ENCODE data around the gene CD48.
"Not testable (repeated sequence)": the region's sequence is repeated elsewhere in the genome, so short reads cannot be mapped to it uniquely, and the experiment has no call there.

Gene CD48

DNA sequence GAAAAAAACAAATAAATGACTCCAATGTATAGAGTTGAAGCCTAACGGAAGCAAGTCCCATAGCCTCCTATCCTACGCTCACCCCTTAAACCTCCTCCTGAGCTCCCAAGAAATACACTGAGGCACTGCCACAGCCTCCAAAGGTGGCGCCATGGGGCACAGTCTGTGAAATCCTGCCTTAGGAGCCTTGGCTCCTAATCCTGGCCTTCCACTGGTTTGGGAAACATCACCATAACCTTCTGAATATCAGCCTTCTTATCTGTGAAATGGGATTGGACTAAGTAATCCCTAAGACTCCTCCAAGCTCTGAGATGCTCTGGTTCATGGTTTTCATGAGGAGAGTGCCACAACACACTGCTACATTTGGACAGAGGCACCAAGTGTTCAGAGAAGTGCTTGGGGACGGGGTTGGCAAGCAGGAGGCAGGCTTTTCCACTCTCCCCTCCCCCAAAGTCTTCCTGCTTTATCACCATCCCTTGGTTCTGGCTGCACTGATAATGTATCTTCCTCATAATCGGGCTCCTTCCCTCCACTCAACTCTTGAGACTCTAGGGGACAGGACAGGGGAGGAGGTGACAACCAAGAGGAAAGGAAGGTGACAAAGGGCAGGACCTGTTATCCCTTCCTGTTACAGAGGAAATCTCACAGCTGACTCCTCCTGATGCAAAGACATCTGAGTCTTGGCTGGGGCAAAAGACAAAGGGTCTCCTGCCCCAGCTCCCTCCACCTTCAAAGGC is 30.2 kb upstream of the CD48 start:
- DNase-seq (ENCODE audit: low read depth): no peak

DNA sequence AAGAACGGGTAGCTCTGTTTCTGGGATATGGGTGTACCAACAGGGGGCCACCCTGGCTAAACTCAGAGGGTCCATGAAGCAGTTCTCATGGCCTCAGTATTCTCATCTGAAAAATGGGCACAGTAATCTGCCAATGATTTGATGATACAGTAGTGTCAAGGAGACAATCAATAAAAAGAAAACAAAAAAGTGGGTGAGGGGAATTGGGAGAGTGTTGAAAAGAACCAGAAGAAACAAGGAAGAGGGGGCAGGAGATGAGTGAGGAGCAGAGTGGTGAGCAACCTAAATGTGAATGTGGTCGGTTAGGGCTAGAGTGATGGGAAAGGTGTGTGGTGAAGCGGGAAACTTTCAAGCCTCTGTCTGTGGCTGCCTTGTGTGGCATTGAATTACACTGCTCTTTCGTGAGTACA is 29.5 kb upstream of the CD48 start:
- no peak for DNase-seq (ENCODE audit: low read depth)

GRCh38 chr1:160740133-160740688 is 28.6 kb upstream of the CD48 start:
- DNase-seq (ENCODE audit: low read depth): no peak

DNA sequence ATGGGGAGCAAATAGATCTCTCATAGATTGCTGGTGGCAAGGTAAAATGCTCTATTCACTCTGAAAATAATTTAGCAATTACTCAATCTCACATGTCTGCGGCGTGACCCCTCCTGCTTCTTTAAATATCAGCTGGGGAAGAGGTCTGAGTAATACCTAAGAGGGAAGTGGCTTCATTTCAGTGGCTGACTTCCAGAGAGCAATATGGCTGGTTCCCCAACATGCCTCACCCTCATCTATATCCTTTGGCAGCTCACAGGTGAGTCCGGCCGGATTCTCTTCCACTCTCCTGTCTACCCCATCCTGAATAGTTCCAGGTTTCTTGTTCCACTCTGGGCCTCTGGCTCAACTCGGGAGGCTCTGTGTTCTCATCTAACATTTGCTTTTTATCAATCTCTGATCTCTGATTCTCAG is 27.5 kb upstream of the CD48 start, which contains the start of gene SLAMF7:
TSS of gene SLAMF7 (plus strand) at position 150 of the 414 bp plus-strand sequence. CDS start at position 205, 55 bp downstream.
- DNase-seq (ENCODE audit: low read depth): no peak

DNA sequence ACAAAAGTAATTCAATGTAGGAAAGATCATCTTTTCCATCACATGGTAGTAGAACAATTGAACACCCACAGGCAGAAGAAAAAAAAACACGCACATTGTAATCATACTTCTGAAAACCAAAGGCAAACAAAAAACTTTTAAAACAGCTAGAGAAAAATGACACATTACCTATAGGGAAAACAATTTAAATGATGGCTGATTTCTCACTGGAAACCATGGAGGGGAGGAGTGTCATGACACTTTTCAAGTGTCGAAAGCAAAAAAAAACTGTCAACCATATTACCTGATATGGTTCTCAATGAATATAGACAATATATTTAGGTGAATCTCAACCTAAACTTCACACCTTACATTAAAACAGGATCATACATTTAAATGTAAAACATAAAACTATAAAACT is 26.6 kb upstream of the CD48 start:
- no peak for DNase-seq (ENCODE audit: low read depth)

DNA sequence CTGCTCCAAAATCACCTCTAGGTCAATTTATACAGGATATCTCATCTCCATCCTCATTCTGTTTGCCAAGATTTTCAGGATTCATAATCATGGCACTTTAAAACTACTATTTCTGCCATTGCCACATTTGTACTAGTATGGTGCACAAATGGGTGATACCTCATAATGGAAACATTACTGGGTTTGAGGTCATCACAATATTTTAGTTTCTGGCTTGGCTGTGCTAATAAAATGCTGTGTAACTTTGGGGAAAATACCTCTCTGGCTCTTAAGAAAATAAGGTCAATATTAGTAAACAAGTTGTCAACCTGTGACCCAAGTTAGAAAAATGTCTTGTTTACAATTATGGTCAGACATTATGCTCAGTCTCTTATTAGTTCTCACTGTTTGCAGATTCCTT is 22.7 kb upstream of the CD48 start:
- DNase-seq (ENCODE audit: low read depth): no peak

DNA sequence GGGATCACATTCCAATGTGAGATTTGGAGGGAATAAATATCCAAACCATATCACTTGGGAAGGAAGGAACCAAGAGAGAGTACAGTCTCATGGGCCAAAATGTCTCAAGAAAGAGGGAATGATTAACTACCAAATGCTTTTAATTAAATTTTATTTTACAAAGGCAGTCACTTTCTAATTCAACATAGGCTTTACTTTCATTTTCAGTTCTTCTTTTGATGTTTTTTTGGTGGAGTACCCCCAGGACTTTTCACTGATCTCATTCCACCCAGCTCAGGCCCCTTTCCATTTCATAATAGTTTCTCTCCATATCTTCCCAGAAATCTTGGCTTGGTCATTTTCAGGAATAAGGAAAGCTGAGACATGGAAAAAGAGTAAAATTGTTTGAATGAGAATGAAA is 22.3 kb upstream of the CD48 start:
- DNase-seq (ENCODE audit: low read depth): no peak

- DNase-seq (ENCODE audit: low read depth): no peak
These were observed 20.4 kb upstream of the CD48 start for GRCh38 chr1:160731990-160732389.

DNA sequence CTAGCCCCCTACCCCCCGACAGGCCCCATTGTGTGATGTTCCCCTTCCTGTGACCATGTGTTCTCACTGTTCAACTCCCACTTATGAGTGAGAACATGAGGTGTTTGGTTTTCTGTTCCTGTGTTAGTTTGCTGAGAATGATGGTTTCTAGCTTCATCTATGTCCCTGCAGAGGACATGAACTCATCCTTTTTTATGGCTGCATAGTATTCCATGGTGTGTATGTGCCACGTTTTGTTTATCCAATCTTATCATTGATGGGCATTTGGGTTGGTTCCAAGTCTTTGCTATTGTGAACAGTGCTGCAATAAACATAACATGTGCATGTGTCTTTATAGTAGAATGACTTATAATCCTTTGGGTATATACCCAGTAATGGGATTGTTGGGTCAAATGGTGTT is 19.9 kb upstream of the CD48 start:
- not testable (repeated sequence) for DNase-seq (ENCODE audit: low read depth)

- no peak for DNase-seq (ENCODE audit: low read depth)
These were observed 15.7 kb upstream of the CD48 start for GRCh38 chr1:160727316-160727640.

DNA sequence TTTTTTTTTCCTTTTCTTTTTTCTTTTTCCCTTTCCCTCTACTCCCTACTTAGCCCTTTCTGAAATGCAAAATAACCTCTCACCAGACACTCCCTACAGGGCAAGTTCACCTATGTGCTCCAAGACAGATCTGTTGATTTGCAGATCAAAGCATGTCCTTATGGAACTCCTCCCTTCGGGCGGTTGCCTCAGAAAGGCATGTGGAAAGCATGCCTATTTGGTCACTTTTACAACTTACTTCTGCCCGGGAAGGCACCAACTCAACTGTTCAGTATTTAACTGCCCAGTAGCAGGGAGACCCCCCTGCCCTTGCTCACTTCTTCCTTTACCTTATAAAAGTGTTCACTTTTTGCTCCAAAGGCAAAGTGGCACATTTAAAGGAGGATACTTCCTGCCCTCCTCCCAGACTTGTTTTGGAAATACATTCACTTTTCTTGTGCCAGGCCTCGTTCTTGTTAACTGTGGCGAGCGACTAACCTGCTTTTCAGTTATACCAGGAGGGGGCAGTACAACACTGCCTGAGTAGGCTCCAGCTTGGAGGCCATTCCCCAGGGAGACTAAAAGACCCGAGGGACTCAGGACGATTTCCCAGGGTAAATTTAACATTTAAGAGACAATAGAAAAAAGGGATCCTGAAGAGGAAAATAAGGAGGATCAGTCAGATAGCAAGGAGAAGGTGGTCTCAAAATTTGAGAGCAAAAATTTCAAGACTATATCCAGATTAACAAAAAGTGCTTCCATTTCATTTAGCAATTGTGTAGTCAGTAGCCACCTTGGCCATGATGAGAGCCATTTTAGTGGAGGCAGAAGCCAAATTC is 15.1 kb upstream of the CD48 start:
- peak; percentile 33 for DNase-seq (ENCODE audit: low read depth)

- no peak for DNase-seq (ENCODE audit: low read depth)
These were observed 14.5 kb upstream of the CD48 start for GRCh38 chr1:160726114-160726497.

- no peak for DNase-seq (ENCODE audit: low read depth)
These were observed 13.0 kb upstream of the CD48 start for GRCh38 chr1:160724465-160725242.

DNA sequence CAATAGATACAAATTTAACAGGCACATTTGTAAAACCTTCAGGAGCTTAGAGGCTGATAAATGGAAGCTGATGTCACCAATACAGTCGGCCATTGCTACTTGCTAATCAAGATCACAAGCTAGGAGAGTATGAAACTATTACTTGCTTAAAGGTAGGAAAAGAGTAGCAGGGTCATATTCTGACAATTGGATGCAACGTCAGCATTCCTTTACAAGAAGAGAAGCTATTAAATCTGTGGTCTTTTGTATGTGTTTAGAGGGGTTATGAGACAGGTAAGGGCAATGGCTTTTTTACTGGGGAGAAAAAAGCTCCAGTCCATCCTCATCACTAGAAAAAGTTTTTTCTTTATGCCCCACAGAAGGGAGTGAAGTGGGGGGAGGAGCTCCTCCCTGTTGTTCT is 11.7 kb upstream of the CD48 start:
- DNase-seq (ENCODE audit: low read depth): no peak

GRCh38 chr1:160722726-160723125 is 11.1 kb upstream of the CD48 start:
- no peak for DNase-seq (ENCODE audit: low read depth)

GRCh38 chr1:160721473-160721872 is 9.9 kb upstream of the CD48 start:
- no peak for DNase-seq (ENCODE audit: low read depth)

DNA sequence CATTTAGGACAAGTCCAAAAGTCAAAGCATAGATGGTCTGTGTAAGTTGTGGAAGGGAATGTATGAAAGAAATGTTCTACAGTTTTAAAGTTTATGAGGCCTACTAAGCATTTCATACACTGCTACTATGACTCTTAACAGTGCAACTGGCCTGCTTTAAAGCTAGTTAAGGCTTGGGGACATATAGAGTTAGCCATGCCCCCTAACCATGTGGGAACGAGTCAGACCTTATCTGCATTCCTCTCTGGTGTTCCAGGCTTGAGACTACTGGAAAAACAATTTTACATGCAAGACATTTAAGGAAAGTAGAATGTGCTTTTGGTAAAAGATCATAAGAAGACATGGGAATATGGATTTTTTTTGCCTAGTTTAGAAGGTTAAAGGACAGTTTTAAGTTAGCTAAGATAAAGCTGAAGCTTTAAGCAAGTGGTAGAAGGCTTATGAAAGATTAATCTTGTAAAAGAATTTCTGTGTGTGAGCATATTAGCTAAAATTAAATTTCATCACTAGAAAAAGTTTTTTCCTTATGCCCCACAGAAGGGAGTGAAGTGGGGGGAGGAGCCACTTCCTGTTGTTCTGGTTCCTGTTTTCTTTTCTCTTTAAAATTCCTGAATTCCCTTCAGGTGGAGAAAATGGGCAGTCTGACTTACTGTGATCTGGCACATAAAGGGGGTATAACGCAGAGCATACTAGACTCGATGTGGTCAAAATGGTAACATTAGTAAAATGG is 8.9 kb upstream of the CD48 start:
- DNase-seq (ENCODE audit: low read depth): no peak

- no peak for DNase-seq (ENCODE audit: low read depth)
These were observed 6.6 kb upstream of the CD48 start for GRCh38 chr1:160718210-160718609.

GRCh38 chr1:160717306-160717705 is 5.7 kb upstream of the CD48 start:
- DNase-seq (ENCODE audit: low read depth): no peak

GRCh38 chr1:160716013-160716412 is 4.4 kb upstream of the CD48 start:
- no peak for DNase-seq (ENCODE audit: low read depth)

- DNase-seq (ENCODE audit: low read depth): not testable (repeated sequence)
These were observed 2.5 kb upstream of the CD48 start for GRCh38 chr1:160714034-160714648.

Data from fibroblast of the conjunctiva (primary cell).